Stimulated activated CD4-positive, alpha-beta T cell treated with anti-CD3 and anti-CD28 coated beads, Interleukin-4, amount 100 ng/mL, for 4 hours (primary cell): ENCODE results near the gene TRIM47.
"Not testable (repeated sequence)": the region's sequence is repeated elsewhere in the genome, so short reads cannot be mapped to it uniquely, and the experiment has no call there.

Source experiments
- DNase-seq, 2 experiments: peaks; one replicate each; pipeline ENCODE4 v3.0.0-alpha.2; 2020

TRIM47 gene

DNA sequence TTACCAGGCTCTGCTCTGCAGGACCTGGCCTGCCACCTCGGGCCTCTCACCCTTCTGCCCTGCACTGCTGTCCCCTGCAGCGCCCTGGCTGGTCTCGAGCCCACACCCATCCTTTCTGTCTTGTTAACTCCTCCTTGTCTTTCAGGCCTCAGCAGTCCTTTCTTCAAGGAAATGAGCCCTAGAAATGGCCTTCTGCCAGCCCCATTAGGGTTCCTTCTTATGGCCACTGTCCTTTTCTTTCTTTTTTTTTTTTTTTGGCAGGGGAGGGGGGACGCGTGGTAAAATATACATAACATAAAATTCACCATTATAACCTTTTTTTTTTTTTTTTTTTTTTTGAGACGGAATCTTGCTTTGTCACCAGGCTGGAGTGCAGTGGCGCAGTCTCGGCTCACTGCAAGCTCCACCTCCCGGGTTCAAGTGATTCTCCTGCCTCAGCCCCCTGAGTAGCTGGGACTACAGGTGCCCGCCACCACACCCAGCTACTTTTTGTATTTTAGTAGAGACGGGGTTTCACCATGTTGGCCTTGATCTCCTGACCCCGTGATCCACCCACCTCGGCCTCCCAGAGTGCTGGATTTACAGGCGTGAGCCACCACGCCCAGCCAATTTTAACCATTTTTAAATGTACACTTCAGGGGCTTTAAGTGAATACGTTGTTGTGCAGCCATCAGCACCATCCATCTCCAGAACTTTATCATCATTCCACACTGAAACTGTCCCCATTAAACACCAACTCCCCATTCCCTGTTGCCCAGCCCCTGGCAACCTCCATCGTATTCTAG lies 12.8 kb downstream of the TRIM47 start:
- DNase-seq, result not testable (repeated sequence)

- not testable (repeated sequence) for DNase-seq
Observed at GRCh38 chr17:75864887-75865286, 13.5 kb downstream of the TRIM47 start.

GRCh38 chr17:75864448-75864871 lies 13.9 kb downstream of the TRIM47 start:
- DNase-seq, result no peak

DNA sequence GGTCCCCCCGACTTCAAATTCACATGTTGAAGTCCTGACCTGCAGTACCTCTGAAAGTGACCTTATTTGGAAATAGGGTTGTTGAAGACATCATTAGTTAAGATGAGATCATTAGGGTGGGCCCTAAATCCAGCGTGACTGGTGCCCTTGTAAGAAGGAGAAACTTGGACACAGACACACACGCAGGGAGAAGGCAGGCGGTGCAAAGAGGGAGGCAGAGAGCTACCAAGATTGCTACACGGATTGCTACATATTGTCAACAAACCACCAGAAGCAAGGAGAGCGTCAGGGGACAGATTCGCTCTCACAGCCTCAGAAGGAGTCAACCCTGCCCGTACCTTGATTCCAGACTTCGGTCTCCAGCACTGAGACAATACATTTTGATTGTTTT lies 16.5 kb downstream of the TRIM47 start:
- DNase-seq, result no peak

- not testable (repeated sequence) for DNase-seq
Observed at GRCh38 chr17:75859358-75859757, 19.0 kb downstream of the TRIM47 start.

GRCh38 chr17:75856062-75856756 lies 22.2 kb downstream of the TRIM47 start:
- DNase-seq, result no peak

DNA sequence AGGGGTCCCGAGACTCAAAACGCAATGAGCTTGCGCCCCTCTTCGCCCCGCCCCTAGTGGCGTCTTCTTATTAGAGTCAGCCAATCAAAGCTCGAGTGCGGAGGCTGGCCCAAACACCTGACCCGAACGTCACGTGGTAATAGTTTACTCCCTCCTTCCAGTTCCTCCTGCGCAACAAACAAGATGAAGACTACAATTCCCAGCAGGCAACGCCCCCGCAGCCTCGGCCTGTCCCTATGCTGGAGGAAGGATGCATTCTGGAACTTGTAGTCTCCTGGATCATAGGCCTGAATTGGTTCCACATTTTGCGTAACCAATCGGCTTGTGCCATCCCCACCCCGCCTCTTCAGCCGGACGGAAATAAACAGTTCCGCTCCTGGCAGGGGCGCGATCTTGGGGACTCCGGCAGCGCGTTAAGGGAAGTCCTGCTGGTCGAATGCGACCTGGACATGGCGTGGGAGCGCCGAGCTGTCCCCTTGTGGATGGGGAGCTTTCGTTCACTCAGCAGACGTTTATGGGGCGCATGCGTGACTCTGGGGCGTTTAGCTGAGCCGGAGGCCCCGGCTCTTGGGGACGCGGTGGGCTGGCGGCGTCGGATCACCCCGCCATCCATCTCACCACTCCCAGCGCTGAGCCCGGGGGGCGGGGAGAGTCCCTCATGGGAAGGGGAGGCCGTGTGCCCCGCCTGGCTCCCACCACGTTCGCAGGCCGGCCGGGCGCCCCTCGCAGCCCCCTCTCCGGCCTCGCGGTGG lies 22.9 kb downstream of the TRIM47 start, which contains the start of gene WBP2:
WBP2 (minus strand) TSS at position 26 of the 752 bp plus-strand sequence. CDS start 38 bp downstream, outside the sequence.
- DNase-seq, result peak; percentile 91 to 99

DNA sequence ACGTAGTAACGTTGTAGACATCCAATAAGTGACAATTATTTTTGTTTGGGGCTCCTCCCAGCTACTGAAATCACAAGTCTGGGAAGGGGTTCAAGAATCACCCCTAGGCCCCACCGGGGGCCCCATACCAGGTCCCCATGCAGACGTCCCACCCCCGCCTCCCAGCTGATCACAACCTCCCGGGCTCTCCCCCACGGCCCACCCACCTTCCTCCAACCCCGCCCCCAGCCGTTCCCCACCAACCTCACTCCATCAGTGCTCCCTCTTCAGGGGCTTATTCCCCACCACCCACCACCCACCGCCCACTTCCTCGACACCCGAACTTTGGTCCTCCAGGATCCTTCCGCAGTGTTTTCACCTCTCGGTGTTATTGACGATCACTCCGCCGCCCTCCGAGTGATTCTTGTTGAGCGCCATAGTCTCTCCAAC lies 23.5 kb downstream of the TRIM47 start:
- no peak for DNase-seq

GRCh38 chr17:75854101-75854748 lies 24.2 kb downstream of the TRIM47 start:
- no peak for DNase-seq

DNA sequence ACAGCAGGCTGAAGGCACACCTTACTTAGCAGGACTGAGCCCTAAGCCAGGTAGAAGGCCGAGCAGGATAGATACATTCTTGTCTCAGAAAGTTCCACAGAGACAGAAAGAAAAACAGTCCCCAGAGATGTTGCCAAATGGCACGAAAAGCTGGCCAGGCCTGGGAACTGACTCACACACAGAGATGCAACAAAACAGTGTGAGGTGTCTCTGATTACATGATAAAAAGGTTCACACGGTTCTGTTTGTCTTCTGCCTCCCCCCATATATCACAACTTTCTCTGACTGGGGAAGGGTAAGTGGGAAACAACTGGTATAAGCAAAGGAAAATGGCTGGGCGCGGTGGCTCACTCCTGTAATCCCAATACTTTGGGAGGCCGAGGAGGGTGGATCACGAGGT lies 24.9 kb downstream of the TRIM47 start:
- no peak for DNase-seq

DNA sequence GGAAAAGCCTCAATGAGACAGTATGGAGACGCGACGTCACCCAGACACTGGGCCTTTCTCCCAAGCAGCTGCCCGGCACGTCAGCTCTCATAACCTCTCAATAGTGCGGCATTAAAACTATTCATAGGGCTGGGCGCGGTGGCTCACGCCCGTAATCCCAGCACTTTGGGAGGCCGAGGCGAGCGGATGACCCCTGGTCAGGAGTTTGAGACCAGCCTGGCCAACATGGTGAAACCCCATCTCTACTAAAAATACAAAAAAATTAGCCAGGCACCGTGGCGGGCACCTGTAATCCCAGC lies 26.7 kb downstream of the TRIM47 start:
- not testable (repeated sequence) for DNase-seq

DNA sequence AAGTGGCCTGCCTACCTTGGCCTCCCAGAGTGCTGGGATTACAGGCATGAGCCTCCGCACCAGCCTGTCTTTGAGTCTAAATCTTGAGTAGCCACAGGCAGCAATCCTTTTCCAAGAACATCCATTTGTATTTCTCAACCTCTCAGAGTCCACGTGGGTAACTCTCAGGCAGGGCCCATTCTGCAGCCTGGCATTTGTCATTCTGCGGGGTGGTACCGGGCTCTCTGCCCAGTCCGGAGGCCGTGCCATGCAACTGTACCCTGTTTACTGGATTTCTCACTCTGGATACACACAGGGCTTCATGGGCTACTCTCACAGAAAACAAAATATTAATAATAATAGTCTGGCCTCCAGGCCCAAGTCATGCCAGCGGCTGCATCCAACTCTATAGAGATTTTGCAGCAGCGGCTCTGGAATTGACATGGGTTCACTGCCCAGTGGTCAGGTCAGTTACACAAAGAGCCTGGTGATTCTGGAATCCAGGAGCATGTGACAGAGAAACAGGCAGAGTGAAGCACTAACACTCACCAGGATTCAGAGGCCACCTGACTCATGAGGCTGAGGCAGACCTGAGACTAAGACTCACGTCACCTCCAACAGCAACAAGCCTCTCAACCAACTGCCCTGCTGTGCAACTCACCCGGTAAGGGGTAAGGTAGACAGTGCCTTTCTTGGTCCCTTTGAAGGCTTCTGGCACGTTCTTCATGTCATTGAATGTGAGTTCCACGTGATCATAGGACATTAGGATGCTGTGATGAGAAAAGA lies 27.3 kb downstream of the TRIM47 start:
- DNase-seq, result no peak

- DNase-seq, result no peak
Observed at GRCh38 chr17:75849724-75850123, 28.7 kb downstream of the TRIM47 start.

DNA sequence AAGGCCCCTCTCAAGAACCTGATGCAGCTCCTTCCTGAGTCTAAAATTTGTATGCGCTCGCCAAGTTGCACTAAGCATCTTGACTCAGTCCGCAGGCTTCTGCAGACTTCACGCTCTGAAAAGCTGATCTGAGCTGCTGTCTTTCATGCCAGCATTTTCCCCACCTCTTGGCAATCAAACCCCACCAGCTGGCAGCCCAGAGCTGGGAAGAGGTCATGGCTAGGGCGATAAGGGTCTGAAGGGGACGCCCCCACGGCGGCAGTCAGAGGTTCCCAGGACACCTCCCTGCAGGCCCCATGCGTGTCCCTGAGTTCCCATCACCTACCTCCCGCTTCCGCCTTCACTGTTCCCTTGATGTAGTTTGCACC lies 29.1 kb downstream of the TRIM47 start:
- DNase-seq, result no peak

- peak; percentile 71 to 84 for DNase-seq
Observed at GRCh38 chr17:75848523-75849278, 29.7 kb downstream of the TRIM47 start.

- no peak for DNase-seq
Observed at GRCh38 chr17:75847614-75848522, 30.5 kb downstream of the TRIM47 start.

DNA sequence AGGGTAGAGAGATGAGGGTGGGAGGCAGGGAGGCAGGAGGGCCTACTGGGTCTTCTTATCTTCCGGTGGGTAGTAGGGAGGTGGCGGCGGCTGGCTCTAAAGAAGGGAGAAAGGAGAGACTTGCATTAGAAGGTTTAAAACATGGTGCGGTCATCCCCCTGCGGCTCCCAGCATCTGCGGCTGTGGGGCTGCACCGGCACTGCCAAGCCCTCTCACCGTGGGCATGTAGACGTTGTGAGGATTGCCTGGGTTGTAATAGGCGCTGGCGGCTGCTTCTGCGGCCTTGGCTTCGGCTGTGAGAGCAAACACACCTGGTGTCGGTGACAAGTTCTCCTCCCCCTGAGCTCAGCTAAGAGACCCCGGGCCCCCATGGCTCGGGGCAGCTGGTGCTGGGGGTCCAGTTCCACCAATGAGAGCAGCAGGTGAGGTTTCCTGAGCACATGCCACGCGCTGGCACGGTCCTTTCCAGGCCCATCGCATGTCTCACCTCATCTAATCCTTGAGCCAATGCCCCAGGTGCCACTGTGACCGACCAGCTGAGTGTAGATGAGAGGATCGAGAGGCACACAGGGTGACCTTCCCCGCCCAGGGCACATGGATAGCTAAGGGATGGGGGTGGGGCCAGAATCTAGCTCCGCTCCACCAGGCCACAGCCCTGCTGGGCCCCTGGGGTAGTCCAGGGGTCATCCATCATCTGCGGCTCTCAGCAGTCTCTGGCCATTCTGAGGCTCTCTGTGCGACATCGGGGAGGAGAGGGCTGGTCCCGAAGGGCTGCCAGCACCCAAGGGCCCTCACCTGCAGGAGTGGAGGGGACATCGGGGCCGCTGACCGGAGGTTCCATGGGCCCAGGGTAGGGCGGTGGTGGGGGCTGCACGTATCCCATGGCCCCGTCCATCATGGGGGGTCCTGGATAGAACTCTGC lies 31.4 kb downstream of the TRIM47 start:
- no peak for DNase-seq

DNA sequence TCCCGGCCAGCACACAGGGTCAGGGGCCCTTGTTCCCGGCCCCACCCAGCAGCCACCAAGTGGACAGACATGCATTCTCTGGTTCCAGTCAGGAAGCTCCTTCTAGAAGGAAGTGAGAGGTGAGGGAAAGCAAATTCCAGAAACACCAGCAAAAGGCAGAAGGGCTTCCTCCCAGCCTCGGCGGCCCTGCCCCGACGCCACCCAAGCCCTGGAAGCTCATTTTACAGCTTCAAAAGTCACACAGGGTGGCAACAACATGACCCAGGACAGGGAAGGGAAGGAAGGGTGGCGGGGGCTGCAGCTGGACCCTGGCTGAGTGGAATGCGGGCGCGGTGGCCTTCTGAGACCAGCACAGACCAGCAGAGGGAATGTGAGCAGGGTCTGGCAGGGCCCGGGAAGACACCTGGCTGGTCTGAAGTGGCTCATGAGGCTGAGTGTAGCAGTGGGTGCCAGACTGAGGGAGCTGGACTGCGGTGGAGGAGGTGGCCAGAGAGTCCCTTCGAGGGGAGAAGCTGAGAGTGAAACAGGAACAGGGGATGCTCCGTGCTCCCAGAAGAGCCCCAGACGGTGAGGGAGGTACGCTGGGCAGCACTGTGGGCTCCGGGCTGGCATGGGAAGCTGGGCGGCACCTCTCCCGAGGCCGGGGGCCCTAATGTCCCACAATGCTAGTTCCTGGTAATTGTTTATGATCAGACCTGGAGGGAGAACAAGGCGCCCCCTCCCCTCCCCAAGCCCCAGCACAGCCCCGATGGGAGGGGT lies 32.3 kb downstream of the TRIM47 start:
- DNase-seq, result no peak
